Tibial nerve (tissue), 4 donors: ENCODE results near the gene PARD3B.

Experiments used
- EP300 ChIP-seq, 2 donors: sonication (generic); formaldehyde crosslinking; IDR thresholded peaks; one replicate each; pipeline ENCODE4 v1.6.1; 2017; ENCODE audit warnings: antibody characterized with exemption in 2 of 2, mild to moderate bottlenecking in 1 of 2
- POLR2A ChIP-seq, 2 donors: fragments of 450-650 bp; IDR thresholded peaks; one replicate each; pipeline ENCODE4 v1.6.1; 2017; ENCODE audit warnings: antibody characterized with exemption in 2 of 2, mild to moderate bottlenecking in 2 of 2, moderate library complexity in 2 of 2
- TF ChIP-seq, protein P1 (sequence below), 5 experiments: fragments of 200-600 bp in 3 of 5; fragments of 450-650 bp in 2 of 5; sonication (generic) in 3 of 5; IDR thresholded peaks; one replicate each; pipeline ENCODE4 v1.5.1; 2016 to 2019; ENCODE audit warnings: antibody characterized with exemption in 5 of 5, mild to moderate bottlenecking in 3 of 5, moderate library complexity in 2 of 5

DNA sequence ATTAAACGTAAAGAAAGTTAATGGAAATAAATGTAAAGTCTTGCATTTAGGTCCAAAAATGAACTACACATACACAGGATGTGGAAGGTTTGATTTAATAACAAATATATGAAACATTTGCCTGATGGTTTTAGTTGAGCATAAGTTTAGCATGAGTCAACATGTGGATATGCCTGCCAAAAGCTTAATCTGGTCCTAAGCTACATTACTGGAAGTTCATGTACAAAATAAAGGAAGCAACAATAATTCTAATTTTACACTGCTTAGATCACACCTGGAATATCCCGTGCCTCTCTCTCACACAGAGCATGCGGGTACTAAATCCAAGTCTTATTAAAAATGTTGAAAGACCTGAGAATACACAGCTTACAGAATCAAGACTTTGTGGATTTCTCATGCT lies 860.5 kb downstream of the PARD3B start:
- TF ChIP-seq, protein P1, sequence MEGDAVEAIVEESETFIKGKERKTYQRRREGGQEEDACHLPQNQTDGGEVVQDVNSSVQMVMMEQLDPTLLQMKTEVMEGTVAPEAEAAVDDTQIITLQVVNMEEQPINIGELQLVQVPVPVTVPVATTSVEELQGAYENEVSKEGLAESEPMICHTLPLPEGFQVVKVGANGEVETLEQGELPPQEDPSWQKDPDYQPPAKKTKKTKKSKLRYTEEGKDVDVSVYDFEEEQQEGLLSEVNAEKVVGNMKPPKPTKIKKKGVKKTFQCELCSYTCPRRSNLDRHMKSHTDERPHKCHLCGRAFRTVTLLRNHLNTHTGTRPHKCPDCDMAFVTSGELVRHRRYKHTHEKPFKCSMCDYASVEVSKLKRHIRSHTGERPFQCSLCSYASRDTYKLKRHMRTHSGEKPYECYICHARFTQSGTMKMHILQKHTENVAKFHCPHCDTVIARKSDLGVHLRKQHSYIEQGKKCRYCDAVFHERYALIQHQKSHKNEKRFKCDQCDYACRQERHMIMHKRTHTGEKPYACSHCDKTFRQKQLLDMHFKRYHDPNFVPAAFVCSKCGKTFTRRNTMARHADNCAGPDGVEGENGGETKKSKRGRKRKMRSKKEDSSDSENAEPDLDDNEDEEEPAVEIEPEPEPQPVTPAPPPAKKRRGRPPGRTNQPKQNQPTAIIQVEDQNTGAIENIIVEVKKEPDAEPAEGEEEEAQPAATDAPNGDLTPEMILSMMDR (IDR thresholded peaks at IDR 0.05), result no peak
- TF ChIP-seq POLR2A (IDR thresholded peaks at IDR 0.05) (no peak), EP300 (IDR thresholded peaks at IDR 0.05) (no peak)
